Pancreas (tissue), 10 donors: ENCODE data around the gene CAPN14. TPM values are rescaled to one million over a fixed set of nuclear protein-coding genes. Genes with fewer than 3 reads are reported as not detected.

Experiments used
- ATAC-seq, 4 donors: fragments of 200-7000 bp; cut with Tn5 transposase; one replicate each; pipeline versions ENCODE4 v1.8.0 to v1.9.1; 2020; ENCODE audit warnings: mild to moderate bottlenecking in 4 of 4, moderate library complexity in 4 of 4
- DNase-seq, 6 donors: peaks; one replicate each; pipeline ENCODE4 v3.0.0-alpha.2; 2020
- FAIRE-seq: peaks from 2 replicates; lab custom pipeline; 2012; peaks lifted over from hg19 to GRCh38; lab: Jason Lieb, UNC
- H3K27ac ChIP-seq, 4 donors: fragments of 200-600 bp; sonication (generic); 1 replicate in 3 of 4; 2 replicates in 1 of 4; pipeline versions ENCODE4 v1.5.0 to v1.8.0; 2020
- H3K27me3 ChIP-seq, 4 donors: fragments of 200-600 bp; one replicate each; pipeline ENCODE4 v1.8.0; 2021
- H3K36me3 ChIP-seq, 3 donors: fragments of 200-600 bp; sonication (generic) in 1 of 3; one replicate each; pipeline versions ENCODE4 v1.5.0 to v1.8.0; 2020 to 2021
- H3K4me1 ChIP-seq, 3 donors: fragments of 200-600 bp; one replicate each; pipeline ENCODE4 v1.8.0; 2021
- H3K4me3 ChIP-seq, 4 donors: fragments of 200-600 bp; sonication (generic) in 2 of 4; one replicate each; pipeline versions ENCODE4 v1.5.0 to v1.8.0; 2020 to 2021
- H3K9me3 ChIP-seq, 4 donors: fragments of 200-600 bp; one replicate each; pipeline ENCODE4 v1.8.0; 2021
- WGBS, 2 donors: extraction: QIAGEN DNeasy Blood & Tissue Kit; methylation state at CpG; one replicate each; pipeline ENCODE4 v1.1.7; 2013; 5-methylcytosine and 5-hydroxymethylcytosine counted together
- intact Hi-C, 3 donors: fragments of 100-400 bp; cut with DNase I; formaldehyde crosslinking; loops; one replicate each; pipeline versions ENCODE4 v1.11.1 to v1.14.2; 2022
- polyA plus RNA-seq, 2 donors: library from polyadenylated mRNA; stranded (reverse); fragments of 200-250 nt; gene quantifications; one replicate each; pipeline ENCODE4 v1.2.3, GENCODE V29; 2013
- total RNA-seq, 6 donors: library from RNA; stranded (reverse); fragmentation: NEBNext Ultra II Directional in 4 of 6; extraction: Animal tissue kit (Norgen Biotek cat#: 25700) in 4 of 6; gene quantifications; one replicate each; pipeline versions ENCODE4 v1.2.1 to v1.2.4, GENCODE V29; 2021 to 2023
- TF ChIP-seq, protein P1 (sequence below), 4 donors: fragments of 200-600 bp; sonication (generic) in 3 of 4; IDR thresholded peaks; one replicate each; pipeline versions ENCODE4 v1.5.0 to v1.8.0; 2021; ENCODE audit warnings: antibody characterized with exemption in 4 of 4
- donor health status: healthy with polysubstance abuse.
- donor health status: DM: no; HTN: no; CAD: no; lungs with moderate emphysema.
- donor health status: DM: no; HTN: no; CAD: no.
- donor health status: control.
- donor health status: control.
- donor health status: Bipolar disorder and iron deficiency.
- donor health status: DM: yes; HTN: yes; CAD: no.
- donor health status: DM: no; HTN: no; CAD: no.
- donor health status: DM: no; HTN: no; CAD: no.
- donor health status: DM: yes; HTN: yes; CAD: no.

The CAPN14 gene
- total and polyA plus RNA-seq, 8 donors, result 0.06 to 0.08 (median 0.07) TPM; not detected in 5

DNA sequence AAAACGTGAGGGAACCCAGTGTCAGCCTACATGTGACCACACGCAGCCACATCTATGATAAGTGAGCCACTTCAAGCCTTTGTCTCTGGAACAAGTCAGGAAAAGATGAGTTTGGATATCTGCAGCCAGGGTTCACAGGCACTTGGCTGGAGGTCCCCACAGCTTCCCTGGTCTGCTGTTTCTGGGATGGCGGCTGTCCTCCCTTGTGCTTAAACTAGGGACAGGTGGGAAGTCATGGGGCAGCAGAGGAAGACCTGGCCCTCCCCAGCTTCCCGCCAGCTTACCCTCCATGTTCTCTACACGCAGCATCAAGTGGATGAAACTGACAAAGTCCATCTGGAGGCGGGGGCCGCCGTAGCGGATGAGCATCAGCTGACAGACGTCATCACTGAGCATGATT is 40.6 kb downstream of the CAPN14 start:
- Histone ChIP-seq H3K4me1 (no peaks in the 10 kb centered on the region), H3K36me3 (no peaks in the 10 kb centered on the region), H3K27ac (no peak overlapping the region), H3K9me3 (no peaks in the 10 kb centered on the region), H3K27me3 (no peaks in the 10 kb centered on the region), H3K4me3 (no peak overlapping the region)
- ATAC-seq (no peak), DNase-seq (no peak), FAIRE-seq (no peak)
- WGBS, 2 donors, result 75% methylated on average over 10 of the region's 10 CpGs
- intact Hi-C loops, result no loop called here
- TF ChIP-seq, protein P1, sequence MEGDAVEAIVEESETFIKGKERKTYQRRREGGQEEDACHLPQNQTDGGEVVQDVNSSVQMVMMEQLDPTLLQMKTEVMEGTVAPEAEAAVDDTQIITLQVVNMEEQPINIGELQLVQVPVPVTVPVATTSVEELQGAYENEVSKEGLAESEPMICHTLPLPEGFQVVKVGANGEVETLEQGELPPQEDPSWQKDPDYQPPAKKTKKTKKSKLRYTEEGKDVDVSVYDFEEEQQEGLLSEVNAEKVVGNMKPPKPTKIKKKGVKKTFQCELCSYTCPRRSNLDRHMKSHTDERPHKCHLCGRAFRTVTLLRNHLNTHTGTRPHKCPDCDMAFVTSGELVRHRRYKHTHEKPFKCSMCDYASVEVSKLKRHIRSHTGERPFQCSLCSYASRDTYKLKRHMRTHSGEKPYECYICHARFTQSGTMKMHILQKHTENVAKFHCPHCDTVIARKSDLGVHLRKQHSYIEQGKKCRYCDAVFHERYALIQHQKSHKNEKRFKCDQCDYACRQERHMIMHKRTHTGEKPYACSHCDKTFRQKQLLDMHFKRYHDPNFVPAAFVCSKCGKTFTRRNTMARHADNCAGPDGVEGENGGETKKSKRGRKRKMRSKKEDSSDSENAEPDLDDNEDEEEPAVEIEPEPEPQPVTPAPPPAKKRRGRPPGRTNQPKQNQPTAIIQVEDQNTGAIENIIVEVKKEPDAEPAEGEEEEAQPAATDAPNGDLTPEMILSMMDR (IDR thresholded peaks at IDR 0.05), result no peak

DNA sequence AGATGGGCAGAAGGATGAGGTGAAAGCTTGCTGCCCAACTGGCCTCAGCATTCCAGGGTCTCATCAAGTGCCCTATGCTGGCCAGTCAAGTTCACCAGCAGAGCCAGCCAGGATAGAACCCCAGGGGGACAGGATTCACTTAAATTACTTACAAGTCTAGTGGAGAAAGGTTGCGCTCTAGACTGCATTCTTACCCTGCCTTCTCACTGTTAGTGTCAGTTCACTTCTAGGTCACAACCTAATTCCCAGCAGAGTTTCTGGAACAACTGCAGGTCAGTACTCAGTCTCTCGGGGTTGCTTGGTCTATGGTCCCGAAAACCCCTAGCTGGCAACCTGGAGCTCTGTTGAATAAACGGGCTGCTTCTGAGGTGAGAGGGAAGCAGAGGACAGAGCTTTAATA is 46.2 kb downstream of the CAPN14 start:
- H3K36me3 ChIP-seq, result no peaks in the 10 kb centered on the region
- ATAC-seq, result no peak
- no peak for FAIRE-seq
- H3K9me3 ChIP-seq, result no peaks in the 10 kb centered on the region
- intact Hi-C loops, result loop anchor here in 1 of 3 donors (5.0 kb wide), 1 partner anchor 449 kb away; no protein-coding TSS in a partner anchor
- H3K4me3 ChIP-seq, result no peak overlapping the region
- no peaks in the 10 kb centered on the region for H3K27me3 ChIP-seq
- no peak overlapping the region for H3K27ac ChIP-seq
- DNase-seq, result no peak
- TF ChIP-seq, protein P1 (IDR thresholded peaks at IDR 0.05), result no peak
- WGBS, 2 donors, result 64 to 77% methylated on average over 4 of the region's 4 CpGs
- H3K4me1 ChIP-seq, result no peaks in the 10 kb centered on the region

DNA sequence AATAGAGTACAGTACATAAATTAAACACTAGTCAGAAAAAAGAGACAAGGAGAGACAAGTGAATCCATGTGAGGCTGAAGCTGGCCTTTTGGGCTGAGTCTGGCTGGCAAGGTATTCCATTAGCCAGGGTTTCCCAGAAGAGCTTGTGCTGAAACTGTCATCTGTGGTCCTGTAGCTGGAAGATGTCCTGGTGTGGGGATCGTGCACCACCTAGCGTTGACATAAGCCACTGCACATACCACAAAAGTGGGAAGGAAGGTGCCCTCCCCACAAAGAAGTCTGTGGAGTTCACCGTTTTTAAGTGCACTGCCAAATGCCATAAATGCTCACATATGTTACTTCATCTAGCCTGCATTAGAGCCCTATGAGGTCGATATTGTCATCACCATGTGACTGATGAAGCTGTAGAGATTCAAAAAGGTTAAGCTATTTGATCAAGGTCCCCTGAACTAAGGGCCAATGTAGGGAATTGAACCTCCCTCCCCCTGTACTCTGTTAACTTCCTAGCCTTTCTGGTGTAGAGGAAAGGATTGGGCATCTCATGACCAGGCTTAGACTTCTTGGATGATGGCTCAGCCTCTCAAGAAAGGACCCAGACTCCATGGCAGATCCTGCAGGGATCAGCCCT is 47.1 kb downstream of the CAPN14 start:
- ATAC-seq (peak; percentile 80 to 99 (median 96)), FAIRE-seq (no peak), DNase-seq (peak in 5 of 6 donors; percentile 34 to 63 (median 42))
- intact Hi-C loops, result loop anchor here in 1 of 3 donors (5.0 kb wide), 1 partner anchor 448 kb away; no protein-coding TSS in a partner anchor
- WGBS, 2 donors, result 0% methylated on average over 4 of the region's 4 CpGs
- no peaks in the 10 kb centered on the region for H3K36me3 ChIP-seq
- H3K27ac ChIP-seq, result no peak overlapping the region
- H3K4me1 ChIP-seq, result no peaks in the 10 kb centered on the region
- TF ChIP-seq, protein P1 (IDR thresholded peaks at IDR 0.05), result peak; percentile 75 to 89 (median 79)
- no peaks in the 10 kb centered on the region for H3K9me3 ChIP-seq
- no peak overlapping the region for H3K4me3 ChIP-seq
- H3K27me3 ChIP-seq, result no peaks in the 10 kb centered on the region

DNA sequence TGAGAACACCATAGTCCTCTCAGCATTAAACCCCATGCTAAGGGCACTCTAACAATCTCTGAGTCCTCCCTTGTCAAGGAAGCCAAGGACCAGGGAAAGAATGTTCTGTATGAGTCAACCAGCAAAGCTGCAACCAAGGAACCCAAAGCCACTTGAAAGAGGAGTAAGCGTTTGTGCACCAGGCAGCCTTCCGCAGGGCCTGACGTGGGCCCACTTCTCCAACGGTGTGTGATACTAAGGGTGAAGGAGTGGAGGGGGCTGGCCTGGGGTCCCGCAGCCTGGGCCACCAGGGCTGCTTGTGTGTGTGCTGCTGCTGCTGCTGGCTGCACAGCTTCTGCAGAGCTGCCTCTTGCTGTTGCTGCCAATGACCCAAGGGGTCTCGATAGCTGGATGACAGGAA is 49.0 kb downstream of the CAPN14 start:
- H3K4me3 ChIP-seq, result no peak overlapping the region
- no peak for DNase-seq
- H3K9me3 ChIP-seq, result no peaks in the 10 kb centered on the region
- FAIRE-seq, result no peak
- no peak for ATAC-seq
- H3K4me1 ChIP-seq, result no peaks in the 10 kb centered on the region
- TF ChIP-seq, protein P1 (IDR thresholded peaks at IDR 0.05), result no peak
- H3K27me3 ChIP-seq, result no peaks in the 10 kb centered on the region
- no peak overlapping the region for H3K27ac ChIP-seq
- intact Hi-C loops, result loop anchor here in 1 of 3 donors (5.0 kb wide), 1 partner anchor 451 kb away; no protein-coding TSS in a partner anchor
- WGBS, 2 donors, result 72 to 84% methylated on average over 6 of the region's 6 CpGs
- H3K36me3 ChIP-seq, result no peaks in the 10 kb centered on the region

DNA sequence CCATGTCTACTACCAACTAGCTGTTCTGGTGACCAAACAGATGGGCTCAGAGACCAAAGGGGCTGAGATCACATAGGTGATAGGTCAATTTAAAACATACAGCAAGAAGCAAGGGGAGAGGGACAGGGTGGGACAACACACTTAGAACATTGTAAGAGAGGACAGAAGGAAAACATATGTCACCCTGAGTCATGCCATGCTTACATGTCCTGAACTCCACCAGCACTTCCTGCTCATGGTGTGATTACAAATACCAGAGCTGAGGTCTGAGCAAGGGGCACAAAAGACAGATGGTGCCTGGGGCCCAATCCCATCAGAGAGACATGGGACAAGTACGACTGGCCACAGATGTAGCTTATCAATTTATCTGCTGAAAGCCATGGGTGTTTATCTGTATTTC is 50.4 kb downstream of the CAPN14 start:
- Histone ChIP-seq H3K27ac (no peak overlapping the region), H3K4me1 (no peaks in the 10 kb centered on the region), H3K4me3 (no peak overlapping the region), H3K36me3 (no peaks in the 10 kb centered on the region), H3K9me3 (no peaks in the 10 kb centered on the region), H3K27me3 (no peaks in the 10 kb centered on the region)
- TF ChIP-seq, protein P1 (IDR thresholded peaks at IDR 0.05), result no peak
- DNase-seq, result no peak
- no peak for FAIRE-seq
- WGBS, 2 donors, result 42 to 53% methylated on average over 1 of the region's 1 CpG
- intact Hi-C loops, result loop anchor here in 1 of 3 donors (5.0 kb wide), 1 partner anchor 450 kb away; no protein-coding TSS in a partner anchor
- ATAC-seq, result no peak
